Measurements from ENCODE around the gene NEU3.

DNA sequence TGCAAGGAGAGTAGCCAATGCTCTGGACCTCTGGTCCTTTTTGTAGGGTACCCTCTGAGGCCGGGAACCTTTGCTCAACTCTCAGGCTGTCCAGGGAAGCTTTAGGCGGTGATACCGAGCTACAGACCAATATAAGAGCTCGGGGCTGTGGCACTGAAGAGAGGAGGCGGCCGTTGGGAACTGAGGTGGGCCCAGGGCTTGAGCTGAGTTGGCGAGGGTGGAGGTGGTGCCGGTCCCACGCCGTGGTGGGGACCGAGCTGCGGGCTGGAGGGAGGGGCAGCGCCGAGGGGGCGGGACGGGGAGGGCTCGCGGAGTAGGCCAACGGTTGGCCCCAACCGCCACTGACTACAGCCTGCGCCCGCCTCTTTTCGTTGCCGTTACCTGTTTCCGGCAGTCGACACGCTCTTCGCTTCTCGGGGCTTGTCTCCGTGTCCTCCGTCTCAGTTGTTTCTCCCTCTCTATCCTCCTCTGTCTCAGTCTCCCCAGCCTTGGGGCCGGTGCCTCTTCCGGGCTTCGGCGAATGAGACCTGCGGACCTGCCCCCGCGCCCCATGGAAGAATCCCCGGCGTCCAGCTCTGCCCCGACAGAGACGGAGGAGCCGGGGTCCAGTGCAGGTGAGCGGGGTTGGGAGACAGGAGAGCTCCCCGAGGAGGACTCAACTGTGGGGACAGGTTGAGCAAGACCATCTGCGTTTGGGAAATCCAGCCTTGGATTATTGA, at the start of gene NEU3:
- TF ChIP-seq CREB5 (CRISPR knock-in tag; IDR thresholded peaks at IDR 0.05; ENCODE audit: low read depth) (no peak), ISL1 (CRISPR knock-in tag; IDR thresholded peaks at IDR 0.05) (no peak), TOX (CRISPR knock-in tag; IDR thresholded peaks at IDR 0.05; ENCODE audit: borderline replicate concordance) (no peak), TCF4 (CRISPR knock-in tag; IDR thresholded peaks at IDR 0.05; ENCODE audit: borderline replicate concordance) (no peak), RARB (CRISPR knock-in tag; IDR thresholded peaks at IDR 0.05) (no peak), PPARA (CRISPR knock-in tag; IDR thresholded peaks at IDR 0.05; ENCODE audit: borderline replicate concordance) (no peak), CSDC2 (CRISPR knock-in tag; IDR thresholded peaks at IDR 0.05) (no peak), ARNTL (CRISPR knock-in tag; IDR thresholded peaks at IDR 0.05; ENCODE audit: borderline replicate concordance, low read depth) (no peak), TSHZ2 (CRISPR knock-in tag; IDR thresholded peaks at IDR 0.05) (no peak), ZC3H10 (CRISPR knock-in tag; IDR thresholded peaks at IDR 0.05) (no peak), GLIS3 (CRISPR knock-in tag; IDR thresholded peaks at IDR 0.05) (no peak), ZFP30 (CRISPR knock-in tag; IDR thresholded peaks at IDR 0.05) (no peak)

Data from SK-N-SH treated with all-trans-retinoic acid at 6 μM for 48 hours (cell line).